K562 (cell line): Measurements from ENCODE around the gene ULK3. TPM values are rescaled to one million over a fixed set of nuclear protein-coding genes. Genes with fewer than 3 reads are reported as not detected.
A peak's percentile ranks its signal among the peaks of the same experiment; 100 is the strongest.

Experiments
- ARNT ChIP-seq, 2 experiments: fragments of 450-650 bp; IDR thresholded peaks; 2 replicates each; pipeline ENCODE4 v1.6.1; 2016; ENCODE audit warnings: mild to moderate bottlenecking in 1 of 2
- BRD4 ChIP-seq: fragments of 200-600 bp; sonication (generic); IDR thresholded peaks from 2 replicates; pipeline ENCODE4 v1.6.1; 2017; ENCODE audit warnings: inconsistent platforms
- CBFA2T2 ChIP-seq: fragments of 450-650 bp; conservative IDR thresholded peaks from 2 replicates; pipeline ENCODE4 v1.6.1; 2017; ENCODE audit warnings: mild to moderate bottlenecking
- CHCHD3 ChIP-seq: fragments of 250-450 bp; sonication (Bioruptor Pico); IDR thresholded peaks from 2 replicates; pipeline ENCODE4 v2.1.2; 2022; ENCODE audit warnings: mild to moderate bottlenecking
- CHD2 ChIP-seq: IDR thresholded peaks from 2 replicates; pipeline ENCODE4 v1.6.1; 2011; ENCODE audit warnings: low read depth, low read length
- CTBP1 ChIP-seq: fragments of 450-650 bp; IDR thresholded peaks from 2 replicates; pipeline ENCODE4 v1.6.1; 2016; ENCODE audit warnings: borderline replicate concordance
- DIDO1 ChIP-seq: fragments of 450-650 bp; IDR thresholded peaks from 2 replicates; pipeline ENCODE4 v1.6.1; 2016; ENCODE audit warnings: low read depth, missing biosample characterization, missing genetic modification characterization
- ELK3 ChIP-seq: fragments of 450-650 bp; formaldehyde crosslinking; IDR thresholded peaks from 2 replicates; pipeline ENCODE4 v1.4.0; 2020; ENCODE audit warnings: mild to moderate bottlenecking
- GABPB2 ChIP-seq: fragments of 250-450 bp; sonication (Bioruptor Pico); conservative IDR thresholded peaks from 2 replicates; pipeline ENCODE4 v1.5.1; 2021; ENCODE audit warnings: mild to moderate bottlenecking
- MXI1 ChIP-seq: IDR thresholded peaks from 2 replicates; pipeline ENCODE4 v1.6.1; 2011; ENCODE audit warnings: low read depth, mild to moderate bottlenecking, improper control_type of control experiment, low read length
- POLR3A ChIP-seq: IDR thresholded peaks from 2 replicates; pipeline ENCODE4 v1.6.1; 2011; ENCODE audit warnings: borderline replicate concordance, mild to moderate bottlenecking, moderate library complexity; ENCODE audit not compliant: insufficient read length, insufficient read depth; ENCODE audit errors: extremely low read depth
- PYGO2 ChIP-seq: fragments of 450-650 bp; IDR thresholded peaks from 2 replicates; pipeline ENCODE4 v1.6.1; 2016; ENCODE audit warnings: mild to moderate bottlenecking, missing genetic modification characterization, moderate library complexity, missing compliant biosample characterization
- SAP30 ChIP-seq: fragments of 200-600 bp; sonication (generic); IDR thresholded peaks from 2 replicates; pipeline ENCODE4 v1.6.1; 2012; ENCODE audit warnings: borderline replicate concordance, low read depth, mild to moderate bottlenecking, moderate library complexity, low read length, control low read depth, inconsistent platforms; ENCODE audit not compliant: insufficient read depth, poor library complexity, severe bottlenecking
- SIN3A ChIP-seq, 2 experiments: fragments of 150-350 bp in 1 of 2; IDR thresholded peaks; 2 replicates each; pipeline ENCODE4 v1.6.1; 2011 to 2016; ENCODE audit warnings: borderline replicate concordance in 2 of 2, low read depth in 2 of 2, low read length in 2 of 2, mild to moderate bottlenecking in 2 of 2, moderate library complexity in 2 of 2; ENCODE audit not compliant: control insufficient read depth in 1 of 2
- SMARCA5 ChIP-seq: fragments of 450-650 bp; IDR thresholded peaks from 2 replicates; pipeline ENCODE4 v1.6.1; 2016
- THAP7 ChIP-seq: fragments of 250-450 bp; sonication (Bioruptor Pico); IDR thresholded peaks from 2 replicates; pipeline ENCODE4 v1.5.0; 2021
- ZBTB34 ChIP-seq: fragments of 250-450 bp; sonication (Bioruptor Pico); IDR thresholded peaks from 2 replicates; pipeline ENCODE4 v1.8.0; 2021; ENCODE audit warnings: mild to moderate bottlenecking, moderate library complexity
- ZC3H8 ChIP-seq: fragments of 450-650 bp; IDR thresholded peaks from 2 replicates; pipeline ENCODE4 v1.6.1; 2017
- polyA plus RNA-seq, 8 experiments: library from polyadenylated mRNA; depleted of rRNA in 4 of 8; stranded (reverse) in 5 of 8; unstranded in 3 of 8; fragments of >200 nt; fragmentation: Nextera tagmentation in 2 of 8; fragmentation: Illumina TruSeq in 1 of 8; extraction: Ambion mirVana in 2 of 8; extraction: Trizol in 1 of 8; gene quantifications; 2 replicates each; pipeline versions ENCODE4 v1.2.1 to v1.2.3, GENCODE V29; 2011 to 2014; ENCODE audit warnings: inconsistent platforms in 1 of 8, missing spikeins in 1 of 8
- total RNA-seq, 7 experiments: library from RNA; depleted of rRNA in 6 of 7; stranded (reverse); fragments of >200 nt in 6 of 7; fragmentation: Illumina TruSeq in 2 of 7; extraction: Trizol in 2 of 7; gene quantifications; 2 replicates each; pipeline versions ENCODE4 v1.2.1 to v1.2.3, GENCODE V29; 2011 to 2021; ENCODE audit warnings: low replicate concordance in 1 of 7
- TF ChIP-seq, protein P1 (sequence below): sonication (generic); formaldehyde crosslinking; IDR thresholded peaks from 2 replicates; pipeline ENCODE4 v1.8.1; 2023; ENCODE audit warnings: mild to moderate bottlenecking, missing genetic modification reagents
- TF ChIP-seq, protein P2 (sequence below): fragments of 250-450 bp; sonication (Bioruptor Pico); IDR thresholded peaks from 2 replicates; pipeline ENCODE4 v1.9.0; 2021; ENCODE audit warnings: mild to moderate bottlenecking
- TF ChIP-seq, protein P3 (sequence below): sonication (generic); formaldehyde crosslinking; IDR thresholded peaks from 2 replicates; pipeline ENCODE4 v1.8.0; 2022; ENCODE audit warnings: mild to moderate bottlenecking, missing genetic modification reagents
- TF ChIP-seq, protein P4 (sequence below): sonication (generic); formaldehyde crosslinking; IDR thresholded peaks from 2 replicates; pipeline ENCODE4 v1.8.0; 2023; ENCODE audit warnings: mild to moderate bottlenecking, missing genetic modification reagents

ULK3 gene
- total and polyA plus RNA-seq, 9 of the 15 experiments (the other 6 are each of a cell fraction or from before 2014, with no cell fraction given): 0.68 to 68.0 (median 34.9) TPM

DNA sequence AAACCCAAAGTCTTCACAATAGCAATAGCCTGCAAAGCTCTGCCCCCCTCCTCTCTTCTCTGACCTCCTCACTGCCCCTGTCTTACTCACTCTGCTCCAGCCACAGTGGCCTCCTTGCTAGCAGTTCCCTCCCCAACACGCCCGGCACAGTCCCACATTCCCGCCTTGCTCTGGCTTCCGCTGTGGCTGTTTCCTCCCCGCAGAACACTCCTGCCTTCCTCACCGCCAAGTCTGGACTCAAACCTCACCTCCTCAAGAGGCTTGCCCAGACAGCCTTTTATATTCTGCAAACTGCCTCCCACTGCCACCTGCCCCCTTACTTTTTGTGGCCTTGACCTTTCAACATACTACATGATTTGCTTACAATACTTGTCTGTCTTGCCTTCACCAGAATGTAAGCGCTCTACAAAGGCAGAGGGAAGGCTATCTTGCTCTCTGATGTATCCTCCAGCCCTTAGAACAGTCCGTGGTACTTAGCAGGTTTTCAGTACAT is 46.5 kb upstream of the ULK3 start (continued):
- TF ChIP-seq THAP7 (CRISPR knock-in tag) (no peak), SIN3A (IDR thresholded peaks at IDR 0.05; ENCODE audit: borderline replicate concordance in 2 of 2, control insufficient read depth in 1 of 2, low read depth in 2 of 2, low read length in 2 of 2) (peak; percentile 29 to 50; a peak in 1 of 4 replicates), CHCHD3 (CRISPR knock-in tag) (no peak), CHD2 (no peak), SAP30 (no peak), DIDO1 (tag) (no peak), GABPB2 (CRISPR knock-in tag) (no peak), BRD4 (no peak), ELK3 (no peak), POLR3A (no peak), CBFA2T2 (no peak), ZBTB34 (CRISPR knock-in tag) (no peak), SMARCA5 (0 out of 2 replicates have a peak, but pooled peaks have one; percentile 53), ARNT (IDR thresholded peaks at IDR 0.05) (no peak), CTBP1 (0 out of 2 replicates have a peak, but pooled peaks have one; percentile 7), MXI1 (no peak), PYGO2 (tag) (no peak), ZC3H8 (no peak)
- TF ChIP-seq, protein P1, sequence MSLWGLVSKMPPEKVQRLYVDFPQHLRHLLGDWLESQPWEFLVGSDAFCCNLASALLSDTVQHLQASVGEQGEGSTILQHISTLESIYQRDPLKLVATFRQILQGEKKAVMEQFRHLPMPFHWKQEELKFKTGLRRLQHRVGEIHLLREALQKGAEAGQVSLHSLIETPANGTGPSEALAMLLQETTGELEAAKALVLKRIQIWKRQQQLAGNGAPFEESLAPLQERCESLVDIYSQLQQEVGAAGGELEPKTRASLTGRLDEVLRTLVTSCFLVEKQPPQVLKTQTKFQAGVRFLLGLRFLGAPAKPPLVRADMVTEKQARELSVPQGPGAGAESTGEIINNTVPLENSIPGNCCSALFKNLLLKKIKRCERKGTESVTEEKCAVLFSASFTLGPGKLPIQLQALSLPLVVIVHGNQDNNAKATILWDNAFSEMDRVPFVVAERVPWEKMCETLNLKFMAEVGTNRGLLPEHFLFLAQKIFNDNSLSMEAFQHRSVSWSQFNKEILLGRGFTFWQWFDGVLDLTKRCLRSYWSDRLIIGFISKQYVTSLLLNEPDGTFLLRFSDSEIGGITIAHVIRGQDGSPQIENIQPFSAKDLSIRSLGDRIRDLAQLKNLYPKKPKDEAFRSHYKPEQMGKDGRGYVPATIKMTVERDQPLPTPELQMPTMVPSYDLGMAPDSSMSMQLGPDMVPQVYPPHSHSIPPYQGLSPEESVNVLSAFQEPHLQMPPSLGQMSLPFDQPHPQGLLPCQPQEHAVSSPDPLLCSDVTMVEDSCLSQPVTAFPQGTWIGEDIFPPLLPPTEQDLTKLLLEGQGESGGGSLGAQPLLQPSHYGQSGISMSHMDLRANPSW (CRISPR knock-in tag): no peak
- TF ChIP-seq, protein P2, sequence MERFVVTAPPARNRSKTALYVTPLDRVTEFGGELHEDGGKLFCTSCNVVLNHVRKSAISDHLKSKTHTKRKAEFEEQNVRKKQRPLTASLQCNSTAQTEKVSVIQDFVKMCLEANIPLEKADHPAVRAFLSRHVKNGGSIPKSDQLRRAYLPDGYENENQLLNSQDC (CRISPR knock-in tag): no peak
- TF ChIP-seq, protein P3, sequence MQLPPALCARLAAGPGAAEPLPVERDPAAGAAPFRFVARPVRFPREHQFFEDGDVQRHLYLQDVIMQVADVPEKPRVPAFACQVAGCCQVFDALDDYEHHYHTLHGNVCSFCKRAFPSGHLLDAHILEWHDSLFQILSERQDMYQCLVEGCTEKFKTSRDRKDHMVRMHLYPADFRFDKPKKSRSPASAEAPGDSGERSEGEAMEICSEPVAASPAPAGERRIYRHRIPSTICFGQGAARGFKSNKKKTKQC (CRISPR knock-in tag): no peak
- TF ChIP-seq, protein P4, sequence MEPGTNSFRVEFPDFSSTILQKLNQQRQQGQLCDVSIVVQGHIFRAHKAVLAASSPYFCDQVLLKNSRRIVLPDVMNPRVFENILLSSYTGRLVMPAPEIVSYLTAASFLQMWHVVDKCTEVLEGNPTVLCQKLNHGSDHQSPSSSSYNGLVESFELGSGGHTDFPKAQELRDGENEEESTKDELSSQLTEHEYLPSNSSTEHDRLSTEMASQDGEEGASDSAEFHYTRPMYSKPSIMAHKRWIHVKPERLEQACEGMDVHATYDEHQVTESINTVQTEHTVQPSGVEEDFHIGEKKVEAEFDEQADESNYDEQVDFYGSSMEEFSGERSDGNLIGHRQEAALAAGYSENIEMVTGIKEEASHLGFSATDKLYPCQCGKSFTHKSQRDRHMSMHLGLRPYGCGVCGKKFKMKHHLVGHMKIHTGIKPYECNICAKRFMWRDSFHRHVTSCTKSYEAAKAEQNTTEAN (CRISPR knock-in tag): no peak
